H1 (cell line): ENCODE data around the gene FAM53B. TPM values are rescaled to one million over a fixed set of nuclear protein-coding genes. Genes with fewer than 3 reads are reported as not detected.

Experiments
- CTCF ChIA-PET: fragments of 300-600 bp; sonication (Branson Sonifier 250); formaldehyde crosslinking; loops from one replicate; lab custom pipeline; 2021; ENCODE audit not compliant: partially characterized antibody; lab: Charles Lee
- POLR2A ChIA-PET: fragments of 300-600 bp; sonication (Branson Sonifier 250); formaldehyde crosslinking; loops from one replicate; lab custom pipeline; 2021; ENCODE audit warnings: inconsistent platforms; ENCODE audit not compliant: partially characterized antibody; lab: Charles Lee
- DNase-seq, 2 experiments: peaks; one replicate each; pipeline versions ENCODE4 v3.0.0 to v3.0.0-alpha.2; 2010 to 2022; ENCODE audit warnings: low spot score in 2 of 2, low read depth in 1 of 2, mixed read lengths in 1 of 2
- FAIRE-seq: peaks from 2 replicates; lab custom pipeline; 2011; peaks lifted over from hg19 to GRCh38; lab: Jason Lieb, UNC
- H2AFZ ChIP-seq: 2 replicates; pipeline ENCODE4 v1.8.1; 2012; ENCODE audit warnings: low read length, inconsistent platforms
- H2AK5ac ChIP-seq: 2 replicates; pipeline ENCODE4 v1.6.1; 2013; ENCODE audit warnings: low read depth, low read length
- H2BK120ac ChIP-seq: replicated peaks from 2 replicates; pipeline ENCODE3; 2013; ENCODE audit warnings: low read depth, low read length, inconsistent platforms
- H2BK12ac ChIP-seq: 2 replicates; pipeline ENCODE4 v1.6.1; 2013; ENCODE audit warnings: low read depth, low read length
- H2BK15ac ChIP-seq: 2 replicates; pipeline ENCODE4 v1.6.1; 2013; ENCODE audit warnings: low read length
- H2BK20ac ChIP-seq: 2 replicates; pipeline ENCODE4 v1.6.1; 2013; ENCODE audit warnings: low read length
- H2BK5ac ChIP-seq: 2 replicates; pipeline ENCODE4 v1.6.1; 2013; ENCODE audit warnings: low read depth, low read length
- H3K14ac ChIP-seq: 2 replicates; pipeline ENCODE4 v1.6.1; 2013; ENCODE audit warnings: inconsistent platforms; ENCODE audit not compliant: insufficient read length
- H3K18ac ChIP-seq: 2 replicates; pipeline ENCODE4 v1.6.1; 2013; ENCODE audit warnings: low read length; ENCODE audit errors: extremely low read depth
- H3K23ac ChIP-seq: 2 replicates; pipeline ENCODE4 v1.6.1; 2013; ENCODE audit warnings: inconsistent platforms; ENCODE audit not compliant: insufficient read length
- H3K23me2 ChIP-seq: 2 replicates; pipeline ENCODE4 v1.6.1; 2013; ENCODE audit warnings: low read depth, low read length
- H3K27ac ChIP-seq: 2 replicates; pipeline ENCODE4 v1.6.1; 2011; ENCODE audit warnings: low read depth, low read length, inconsistent platforms
- H3K27me3 ChIP-seq, 4 experiments: replicated peaks in 1 of 4; 1 replicate in 1 of 4; 2 replicates in 3 of 4; pipeline versions ENCODE4 v1.6.1 to v1.8.1; 2011 to 2013; ENCODE audit warnings: low read length in 3 of 4, mild to moderate bottlenecking in 3 of 4, inconsistent platforms in 2 of 4, mixed read lengths in 2 of 4, moderate library complexity in 1 of 4; ENCODE audit not compliant: control insufficient read depth in 3 of 4, insufficient read depth in 3 of 4; ENCODE audit errors: extremely low read depth in 1 of 4
- H3K36me3 ChIP-seq, 4 experiments: 2 replicates each; pipeline versions ENCODE4 v1.6.1 to v1.8.1; 2011 to 2013; ENCODE audit warnings: mild to moderate bottlenecking in 4 of 4, low read length in 3 of 4, moderate library complexity in 2 of 4, control low read depth in 1 of 4, inconsistent platforms in 1 of 4; ENCODE audit not compliant: insufficient read depth in 4 of 4, control insufficient read depth in 2 of 4
- H3K4ac ChIP-seq: replicated peaks from 2 replicates; pipeline ENCODE3; 2013; ENCODE audit warnings: low read length, low read depth, mixed read lengths, inconsistent platforms; ENCODE audit not compliant: insufficient read length
- H3K4me1 ChIP-seq, 4 experiments: replicated peaks in 1 of 4; 1 replicate in 1 of 4; 2 replicates in 3 of 4; pipeline versions ENCODE4 v1.6.1 to v1.8.1; 2011 to 2013; ENCODE audit warnings: low read length in 3 of 4, inconsistent platforms in 2 of 4, mixed read lengths in 1 of 4; ENCODE audit not compliant: insufficient read depth in 4 of 4, control insufficient read depth in 3 of 4
- H3K4me2 ChIP-seq, 2 experiments: 2 replicates each; pipeline versions ENCODE4 v1.6.1 to v1.8.1; 2011 to 2013; ENCODE audit warnings: low read depth in 2 of 2, low read length in 2 of 2, control low read depth in 1 of 2, inconsistent platforms in 1 of 2, mild to moderate bottlenecking in 1 of 2; ENCODE audit not compliant: insufficient read depth in 1 of 2
- H3K4me3 ChIP-seq, 4 experiments: fragments of 200-600, 300-600 bp in 1 of 4; sonication (generic), shearing (Covaris generic), sonication (Bioruptor Twin) in 1 of 4; 2 replicates each; pipeline versions ENCODE4 v1.5.1 to v1.8.1; 2011 to 2016; ENCODE audit warnings: low read length in 4 of 4, low read depth in 3 of 4, control low read depth in 2 of 4, inconsistent platforms in 2 of 4, mild to moderate bottlenecking in 2 of 4, mixed read lengths in 1 of 4, moderate library complexity in 1 of 4; ENCODE audit not compliant: insufficient read depth in 2 of 4; ENCODE audit errors: extremely low read depth in 1 of 4
- H3K56ac ChIP-seq: replicated peaks from 2 replicates; pipeline ENCODE3; 2013; ENCODE audit warnings: low read depth, mild to moderate bottlenecking, mixed read lengths, low read length, inconsistent platforms; ENCODE audit not compliant: insufficient read length
- H3K79me1 ChIP-seq: 2 replicates; pipeline ENCODE4 v1.6.1; 2013; ENCODE audit warnings: low read depth, low read length, control low read depth
- H3K79me2 ChIP-seq, 2 experiments: 2 replicates each; pipeline versions ENCODE4 v1.6.1 to v1.8.1; 2012 to 2013; ENCODE audit warnings: low read length in 2 of 2, mild to moderate bottlenecking in 2 of 2, inconsistent platforms in 1 of 2; ENCODE audit not compliant: insufficient read depth in 2 of 2, control insufficient read depth in 1 of 2
- H3K9ac ChIP-seq, 4 experiments: replicated peaks in 1 of 4; 1 replicate in 1 of 4; 2 replicates in 3 of 4; pipeline versions ENCODE4 v1.6.1 to v1.8.1; 2011 to 2013; ENCODE audit warnings: low read depth in 3 of 4, low read length in 3 of 4, control low read depth in 2 of 4, mild to moderate bottlenecking in 2 of 4, moderate library complexity in 2 of 4, inconsistent platforms in 1 of 4; ENCODE audit errors: extremely low read depth in 1 of 4
- H3K9me3 ChIP-seq, 2 experiments: 2 replicates each; pipeline versions ENCODE4 v1.6.1 to v1.8.1; 2012 to 2013; ENCODE audit warnings: mild to moderate bottlenecking in 2 of 2, moderate library complexity in 2 of 2, control low read depth in 1 of 2, inconsistent platforms in 1 of 2, low read depth in 1 of 2, low read length in 1 of 2, mixed read lengths in 1 of 2; ENCODE audit not compliant: insufficient read depth in 2 of 2
- H4K20me1 ChIP-seq, 2 experiments: replicated peaks in 1 of 2; 2 replicates each; pipeline versions ENCODE3 to v1.8.1; 2011 to 2013; ENCODE audit warnings: inconsistent platforms in 2 of 2, low read length in 2 of 2, mild to moderate bottlenecking in 1 of 2; ENCODE audit not compliant: insufficient read depth in 2 of 2, control insufficient read depth in 1 of 2
- H4K5ac ChIP-seq: 2 replicates; pipeline ENCODE4 v1.6.1; 2013; ENCODE audit warnings: low read length, low read depth, mixed read lengths, inconsistent platforms; ENCODE audit not compliant: insufficient read length
- H4K8ac ChIP-seq: 2 replicates; pipeline ENCODE4 v1.8.0; 2013; ENCODE audit warnings: mild to moderate bottlenecking, moderate library complexity, low read length, inconsistent platforms; ENCODE audit not compliant: insufficient read depth; ENCODE audit errors: extremely low read depth
- H4K91ac ChIP-seq: replicated peaks from 2 replicates; pipeline ENCODE3; 2013; ENCODE audit warnings: low read length, mixed read lengths, inconsistent platforms; ENCODE audit not compliant: insufficient read length
- ATF3 ChIP-seq: IDR thresholded peaks from 2 replicates; pipeline ENCODE4 v1.6.1; 2011; ENCODE audit warnings: low read depth, mild to moderate bottlenecking, low read length; ENCODE audit not compliant: insufficient read depth
- CTBP2 ChIP-seq: IDR thresholded peaks from 2 replicates; pipeline ENCODE4 v1.7.0; 2011; ENCODE audit warnings: borderline replicate concordance, mild to moderate bottlenecking, moderate library complexity, mixed read lengths, low read length; ENCODE audit not compliant: insufficient read depth, insufficient read length
- EZH2 ChIP-seq: fragments of 200-600 bp; sonication (generic); IDR thresholded peaks from 2 replicates; pipeline ENCODE4 v1.7.1; 2012; ENCODE audit warnings: low read depth, mild to moderate bottlenecking, moderate library complexity, low read length, inconsistent platforms; ENCODE audit not compliant: severe bottlenecking
- KDM4A ChIP-seq: IDR thresholded peaks from one replicate; pipeline ENCODE4 v1.7.1; 2012; ENCODE audit warnings: low read depth, mild to moderate bottlenecking, moderate library complexity, low read length, inconsistent platforms; ENCODE audit not compliant: severe bottlenecking
- KDM5A ChIP-seq: fragments of 200-600 bp; IDR thresholded peaks from 2 replicates; pipeline ENCODE4 v1.7.1; 2012; ENCODE audit warnings: mild to moderate bottlenecking, low read length, inconsistent platforms, mixed read lengths
- MAFK ChIP-seq: IDR thresholded peaks from 2 replicates; pipeline ENCODE4 v1.6.1; 2012; ENCODE audit warnings: low read depth, mild to moderate bottlenecking, improper control_type of control experiment, low read length
- SRF ChIP-seq: IDR thresholded peaks from 2 replicates; pipeline ENCODE4 v1.6.1; 2011; ENCODE audit warnings: mild to moderate bottlenecking, low read depth, low read length, moderate library complexity
- TBP ChIP-seq: IDR thresholded peaks from 2 replicates; pipeline ENCODE4 v1.6.1; 2011; ENCODE audit warnings: low read depth, low read length, improper control_type of control experiment
- USF2 ChIP-seq: IDR thresholded peaks from 2 replicates; pipeline ENCODE4 v1.6.1; 2011; ENCODE audit warnings: low read length, improper control_type of control experiment
- WGBS, 2 experiments: shearing (Covaris generic) in 1 of 2; methylation state at CpG; one replicate each; pipeline versions ENCODE4 v1.1.6 to v1.1.7; 2013 to 2015; ENCODE audit warnings: low lambda C conversion rate in 2 of 2, mixed read lengths in 2 of 2, inconsistent platforms in 1 of 2, low coverage in 1 of 2, missing lambda C conversion rate in 1 of 2; ENCODE audit not compliant: insufficient replicate concordance in 2 of 2, insufficient coverage in 1 of 2, insufficient read length in 1 of 2; ENCODE audit errors: extremely low coverage in 1 of 2, missing lambda C conversion rate in 1 of 2; 5-methylcytosine and 5-hydroxymethylcytosine counted together
- polyA plus RNA-seq, 7 experiments: library from polyadenylated mRNA; depleted of rRNA in 3 of 7; stranded (reverse) in 5 of 7; unstranded in 2 of 7; fragments of >200 nt in 5 of 7; fragments of 200-250 nt in 2 of 7; gene quantifications; 1 replicate in 5 of 7; 2 replicates in 1 of 7; 4 replicates in 1 of 7; pipeline versions ENCODE4 v1.2.1 to v1.2.3, GENCODE V29; 2011 to 2013; ENCODE audit warnings: missing spikeins in 2 of 7, mixed read lengths in 2 of 7
- total RNA-seq: library from RNA; stranded (reverse); fragmentation: NEBNext Ultra II Directional; extraction: Animal tissue kit (Norgen Biotek cat#: 25700); gene quantifications from 2 replicates; pipeline ENCODE4 v1.2.1, GENCODE V29; 2021

Gene FAM53B
- total and polyA plus RNA-seq, 2 of the 8 experiments (the other 6 are each of a cell fraction or from before 2014, with no cell fraction given) = 5.3 to 14.4 TPM

GRCh38 chr10:124657806-124658205 lies 86.4 kb downstream of the FAM53B start:
- no peak overlapping the region for H4K5ac ChIP-seq
- POLR2A ChIA-PET = no interaction called here
- H3K18ac ChIP-seq = no peak overlapping the region
- H2BK12ac ChIP-seq = no peak overlapping the region
- no peak overlapping the region for H3K14ac ChIP-seq
- no peaks in the 10 kb centered on the region for H3K27me3 ChIP-seq
- H3K9me3 ChIP-seq = no peaks in the 10 kb centered on the region
- H3K79me2 ChIP-seq = no peaks in the 10 kb centered on the region
- no peak overlapping the region for H3K23ac ChIP-seq
- H3K4me2 ChIP-seq = no peak overlapping the region
- WGBS, 2 experiments = 87% methylated on average over 9 of the region's 9 CpGs; no CpG with 5 or more reads in 1 of the 2 experiments
- H3K27ac ChIP-seq = no peak overlapping the region
- no peaks in the 10 kb centered on the region for H3K23me2 ChIP-seq
- no peak overlapping the region for H4K91ac ChIP-seq
- no peak overlapping the region for H2BK5ac ChIP-seq
- H3K4me1 ChIP-seq = peaks cover 0 to 4% (median 0%) of the 10 kb centered on the region in 4 experiments; a peak in 2 of 7 replicates
- H2AK5ac ChIP-seq = no peak overlapping the region
- CTCF ChIA-PET = interaction anchor here (0.9 kb wide), 2 partner anchors 18 to 116 kb away, joined by 3 read pairs; no protein-coding TSS in a partner anchor
- H3K4ac ChIP-seq = no peak overlapping the region
- no peak overlapping the region for H3K9ac ChIP-seq
- H2BK20ac ChIP-seq = no peak overlapping the region
- no peak overlapping the region for H3K56ac ChIP-seq
- no peaks in the 10 kb centered on the region; a peak in 1 of 8 replicates for H3K36me3 ChIP-seq
- H2AFZ ChIP-seq = no peak overlapping the region
- DNase-seq (no peak), FAIRE-seq (no peak)
- no peak overlapping the region for H3K4me3 ChIP-seq
- no peak overlapping the region for H4K8ac ChIP-seq
- H2BK15ac ChIP-seq = no peak overlapping the region
- H4K20me1 ChIP-seq = peaks cover 0 to 8% of the 10 kb centered on the region in 2 experiments
- no peak overlapping the region for H2BK120ac ChIP-seq
- peaks cover 4% of the 10 kb centered on the region for H3K79me1 ChIP-seq
- TF ChIP-seq KDM4A (no peak), TBP (no peak), USF2 (no peak), SRF (no peak), EZH2 (no peak), ATF3 (no peak), KDM5A (no peak), CTBP2 (no peak), MAFK (no peak)
